ENCODE measurements around the gene MORN1.

GRCh38 chr1:2415801-2416208, 24.5 kb upstream of the MORN1 start:
- no peak for TF ChIP-seq CTCF (IDR thresholded peaks at IDR 0.05; ENCODE audit: low read length)
- no peak for TF ChIP-seq EZH2 (IDR thresholded peaks at IDR 0.05; ENCODE audit: borderline replicate concordance, low read length)

All from OCI-LY1 (cell line).